Body of pancreas (tissue), 4 donors: ENCODE results near the gene HBA1. TPM values are rescaled to one million over a fixed set of nuclear protein-coding genes. Genes with fewer than 3 reads are reported as not detected.
"Not testable (repeated sequence)": the region's sequence is repeated elsewhere in the genome, so short reads cannot be mapped to it uniquely, and the experiment has no call there.

Source experiments
- ATAC-seq: fragments of 150-250 bp; one replicate; pipeline ENCODE4 v1.9.1; 2016
- DNase-seq, 4 donors: peaks; one replicate each; pipeline ENCODE4 v3.0.0-alpha.2; 2019
- H3K27ac ChIP-seq, 4 donors: fragments of 200-600 bp; sonication (generic); 1 replicate in 3 of 4; 2 replicates in 1 of 4; pipeline versions ENCODE4 v1.5.1 to v1.6.1; 2016 to 2019; ENCODE audit warnings: mild to moderate bottlenecking in 1 of 4, mixed read lengths in 1 of 4, moderate library complexity in 1 of 4
- H3K27me3 ChIP-seq, 2 donors: fragments of 200-600 bp; sonication (generic); one replicate each; pipeline ENCODE4 v1.6.0; 2016; ENCODE audit warnings: mild to moderate bottlenecking in 1 of 2
- H3K36me3 ChIP-seq, 2 donors: fragments of 200-600 bp; sonication (generic); replicated peaks in 1 of 2; 2 replicates each; pipeline ENCODE4 v1.5.1; 2016; ENCODE audit warnings: low read depth in 2 of 2; ENCODE audit not compliant: insufficient read depth in 1 of 2
- H3K4me1 ChIP-seq: fragments of 200-600 bp; sonication (generic); one replicate; pipeline ENCODE4 v1.6.0; 2016
- H3K4me3 ChIP-seq, 2 donors: fragments of 200-600 bp; sonication (generic); 1 replicate in 1 of 2; 2 replicates in 1 of 2; pipeline ENCODE4 v1.5.1; 2016 to 2019
- H3K9me3 ChIP-seq, 3 donors: fragments of 200-600 bp; sonication (generic); 1 replicate in 2 of 3; 2 replicates in 1 of 3; pipeline ENCODE4 v1.5.1; 2016
- POLR2A ChIP-seq, 3 donors: fragments of 450-650 bp; IDR thresholded peaks; one replicate each; pipeline ENCODE4 v1.6.1; 2016; ENCODE audit warnings: antibody characterized with exemption in 3 of 3, mild to moderate bottlenecking in 2 of 3
- WGBS, 2 donors: methylation state at CpG; one replicate each; pipeline ENCODE4 v1.1.5; 2017; 5-methylcytosine and 5-hydroxymethylcytosine counted together
- intact Hi-C: fragments of 100-400 bp; cut with DNase I; formaldehyde crosslinking; loops from one replicate; pipeline ENCODE4 v1.15.1; 2023
- total RNA-seq, 2 donors: library from RNA; depleted of rRNA; stranded (reverse); fragments of >200 nt; gene quantifications; one replicate each; pipeline ENCODE4 v1.1.0, GENCODE V29; 2016
- TF ChIP-seq, protein P1 (sequence below), 7 experiments: fragments of 450-650 bp in 4 of 7; fragments of 200-600 bp in 3 of 7; sonication (generic) in 3 of 7; IDR thresholded peaks; one replicate each; pipeline ENCODE4 v1.5.1; 2016 to 2019; ENCODE audit warnings: antibody characterized with exemption in 7 of 7

The HBA1 gene
- total RNA-seq, 2 donors from 2014 or later: not detected

DNA sequence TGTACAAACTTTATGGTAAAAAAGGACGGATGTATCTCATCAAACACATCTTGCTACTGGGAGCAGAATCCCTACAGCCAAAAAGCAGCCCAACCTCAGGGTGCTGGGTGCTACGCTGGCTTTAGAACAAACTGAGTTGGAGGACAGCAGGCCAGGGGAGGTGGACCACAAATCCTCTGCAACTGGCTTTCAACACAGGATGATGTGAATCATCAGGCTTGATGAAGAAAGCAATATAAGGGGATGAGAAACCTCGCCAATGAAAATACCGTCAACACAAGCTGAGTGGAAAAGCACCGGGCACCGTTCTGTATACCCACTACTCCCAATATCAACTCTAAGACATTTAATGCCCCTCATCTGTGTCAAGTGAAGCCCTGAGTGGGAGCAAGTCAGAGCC lies 18.0 kb downstream of the HBA1 start:
- no peak overlapping the region for H3K4me3 ChIP-seq
- no peaks in the 10 kb centered on the region for H3K9me3 ChIP-seq
- no peak overlapping the region for H3K27ac ChIP-seq
- ATAC-seq (no peak), DNase-seq (no peak)
- peaks cover 16 to 55% of the 10 kb centered on the region in 2 donors for H3K36me3 ChIP-seq
- H3K27me3 ChIP-seq: no peaks in the 10 kb centered on the region
- TF ChIP-seq POLR2A (IDR thresholded peaks at IDR 0.05): no peak
- TF ChIP-seq, protein P1, sequence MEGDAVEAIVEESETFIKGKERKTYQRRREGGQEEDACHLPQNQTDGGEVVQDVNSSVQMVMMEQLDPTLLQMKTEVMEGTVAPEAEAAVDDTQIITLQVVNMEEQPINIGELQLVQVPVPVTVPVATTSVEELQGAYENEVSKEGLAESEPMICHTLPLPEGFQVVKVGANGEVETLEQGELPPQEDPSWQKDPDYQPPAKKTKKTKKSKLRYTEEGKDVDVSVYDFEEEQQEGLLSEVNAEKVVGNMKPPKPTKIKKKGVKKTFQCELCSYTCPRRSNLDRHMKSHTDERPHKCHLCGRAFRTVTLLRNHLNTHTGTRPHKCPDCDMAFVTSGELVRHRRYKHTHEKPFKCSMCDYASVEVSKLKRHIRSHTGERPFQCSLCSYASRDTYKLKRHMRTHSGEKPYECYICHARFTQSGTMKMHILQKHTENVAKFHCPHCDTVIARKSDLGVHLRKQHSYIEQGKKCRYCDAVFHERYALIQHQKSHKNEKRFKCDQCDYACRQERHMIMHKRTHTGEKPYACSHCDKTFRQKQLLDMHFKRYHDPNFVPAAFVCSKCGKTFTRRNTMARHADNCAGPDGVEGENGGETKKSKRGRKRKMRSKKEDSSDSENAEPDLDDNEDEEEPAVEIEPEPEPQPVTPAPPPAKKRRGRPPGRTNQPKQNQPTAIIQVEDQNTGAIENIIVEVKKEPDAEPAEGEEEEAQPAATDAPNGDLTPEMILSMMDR (IDR thresholded peaks at IDR 0.05): no peak
- intact Hi-C loops: no loop called here
- WGBS, 2 donors: 94 to 97% methylated on average over 6 of the region's 6 CpGs
- no peaks in the 10 kb centered on the region for H3K4me1 ChIP-seq

DNA sequence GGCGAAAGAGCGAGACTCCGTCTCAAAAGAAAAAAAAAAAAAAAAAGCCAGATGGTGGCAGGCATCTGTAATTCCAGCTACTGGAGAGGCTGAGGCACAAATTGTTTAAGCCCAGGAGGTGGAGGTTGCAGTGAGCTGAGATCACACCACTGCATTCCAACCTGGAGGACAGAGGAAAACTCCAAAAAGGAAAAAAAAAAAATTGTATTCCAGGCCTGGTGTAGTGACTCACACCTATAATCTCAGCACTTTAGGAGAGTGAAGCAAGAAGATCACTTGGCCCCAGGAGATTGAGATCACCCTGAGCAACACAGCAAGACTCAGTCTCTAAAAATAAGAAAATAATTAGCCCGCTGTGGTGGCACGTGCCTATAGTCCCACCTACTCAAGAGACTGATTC lies 23.9 kb downstream of the HBA1 start:
- H3K27me3 ChIP-seq: no peaks in the 10 kb centered on the region
- DNase-seq (no peak), ATAC-seq (no peak)
- WGBS, 2 donors: 86 to 99% methylated on average over 5 of the region's 5 CpGs
- no peaks in the 10 kb centered on the region for H3K9me3 ChIP-seq
- no peak for TF ChIP-seq POLR2A (IDR thresholded peaks at IDR 0.05)
- TF ChIP-seq, protein P1 (IDR thresholded peaks at IDR 0.05): no peak
- no peak overlapping the region for H3K4me3 ChIP-seq
- no peak overlapping the region for H3K27ac ChIP-seq
- H3K4me1 ChIP-seq: no peaks in the 10 kb centered on the region
- intact Hi-C loops: no loop called here
- peaks cover 16 to 42% of the 10 kb centered on the region in 2 donors for H3K36me3 ChIP-seq

DNA sequence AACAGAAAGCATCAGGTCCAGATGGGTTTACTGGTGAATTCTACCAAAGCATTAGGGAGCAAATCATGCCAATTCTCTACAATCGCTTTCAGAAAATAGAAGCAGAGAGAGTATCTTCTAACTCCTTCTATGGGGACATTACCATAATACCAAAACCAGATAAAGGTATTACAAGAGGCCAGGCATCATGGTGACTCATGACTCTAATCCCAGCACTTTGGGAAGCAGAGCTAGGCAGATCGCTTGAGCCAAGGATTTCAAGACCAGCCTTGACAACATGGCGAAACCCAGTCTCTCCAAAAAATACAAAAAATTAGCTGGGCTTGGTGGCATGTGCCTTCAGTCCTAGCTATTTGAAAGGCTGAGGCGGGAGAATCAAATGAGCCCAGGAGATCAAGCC lies 26.8 kb downstream of the HBA1 start:
- H3K36me3 ChIP-seq: peaks cover 8 to 44% of the 10 kb centered on the region in 2 donors
- no peak overlapping the region for H3K4me3 ChIP-seq
- H3K27ac ChIP-seq: no peak overlapping the region
- ATAC-seq (no peak), DNase-seq (no peak)
- no peaks in the 10 kb centered on the region for H3K27me3 ChIP-seq
- WGBS, 2 donors: 96 to 100% methylated on average over 4 of the region's 4 CpGs
- TF ChIP-seq, protein P1 (IDR thresholded peaks at IDR 0.05): no peak
- TF ChIP-seq POLR2A (IDR thresholded peaks at IDR 0.05): no peak
- H3K9me3 ChIP-seq: no peaks in the 10 kb centered on the region
- no peaks in the 10 kb centered on the region for H3K4me1 ChIP-seq
- intact Hi-C loops: no loop called here

DNA sequence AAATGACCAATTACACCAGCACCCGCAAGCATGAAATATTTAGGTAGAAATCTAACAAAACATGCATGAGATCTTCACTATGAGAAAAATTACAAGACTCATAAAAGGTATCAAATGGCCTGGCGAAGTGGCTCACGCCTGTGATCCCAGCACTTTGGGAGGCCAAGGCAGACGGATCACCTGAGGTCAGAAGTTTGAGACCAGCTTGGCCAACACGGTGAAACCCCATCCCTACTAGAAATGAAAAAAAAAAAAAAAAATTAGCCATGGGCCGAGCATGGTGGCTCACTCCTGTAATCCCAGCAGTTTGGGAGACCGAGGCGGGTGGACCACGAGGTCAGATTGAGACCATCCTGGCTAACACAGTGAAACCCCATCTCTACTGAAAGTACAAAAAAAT lies 27.6 kb downstream of the HBA1 start:
- H3K36me3 ChIP-seq: peaks cover under 1 to 36% of the 10 kb centered on the region in 2 donors
- H3K4me1 ChIP-seq, ATAC-seq, H3K4me3 ChIP-seq, H3K27me3 ChIP-seq, H3K9me3 ChIP-seq, intact Hi-C loops, H3K27ac ChIP-seq, DNase-seq: not testable (repeated sequence)
- 91 to 92% methylated on average over 9 of the region's 9 CpGs for WGBS, 2 donors

DNA sequence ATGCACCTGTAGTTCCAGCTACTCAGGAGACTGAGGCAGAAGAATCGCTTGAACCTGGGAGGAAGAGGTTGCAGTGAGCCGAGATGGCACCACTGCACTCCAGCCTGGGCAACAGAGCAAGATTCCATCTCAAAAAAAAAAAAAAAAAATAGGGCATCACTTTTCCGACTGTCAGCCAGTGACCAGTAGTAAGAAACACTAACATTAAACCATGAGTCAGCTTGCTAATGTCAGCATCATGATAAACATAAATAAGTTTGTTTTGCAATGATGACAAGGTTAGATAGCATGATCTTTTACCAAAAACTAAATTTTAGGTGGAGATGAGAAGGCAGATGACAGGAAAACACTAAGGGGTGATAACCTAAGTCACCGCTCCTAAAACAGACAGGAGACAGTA lies 32.9 kb downstream of the HBA1 start:
- DNase-seq, ATAC-seq, H3K4me1 ChIP-seq, H3K4me3 ChIP-seq, H3K27me3 ChIP-seq, H3K27ac ChIP-seq, intact Hi-C loops, H3K9me3 ChIP-seq: not testable (repeated sequence)
- peaks cover 0 to 19% of the 10 kb centered on the region in 2 donors for H3K36me3 ChIP-seq
- 90% methylated on average over 4 of the region's 4 CpGs for WGBS, 2 donors

- H3K9me3 ChIP-seq, H3K27me3 ChIP-seq, intact Hi-C loops, H3K4me3 ChIP-seq, H3K36me3 ChIP-seq, H3K27ac ChIP-seq, H3K4me1 ChIP-seq, ATAC-seq, DNase-seq: not testable (repeated sequence)
- WGBS, 2 donors: 87 to 89% methylated on average over 3 to 14 of the region's 14 CpGs
These were observed 35.2 kb downstream of the HBA1 start for GRCh38 chr16:211631-212180.
